GM23338 (cell line): ENCODE data around the gene SIRT3. TPM values are rescaled to one million over a fixed set of nuclear protein-coding genes. Genes with fewer than 3 reads are reported as not detected.
A peak's percentile ranks its signal among the peaks of the same experiment; 100 is the strongest.

Experiments
- ATAC-seq: fragments of 200-7000 bp; cut with Tn5 transposase; 3 replicates; pipeline ENCODE4 v1.9.1; 2020
- DNase-seq: peaks from one replicate; pipeline ENCODE4 v3.0.0-alpha.2; 2015; ENCODE audit warnings: low spot score
- H2AFZ ChIP-seq: fragments of 200-600 bp; sonication (generic); 2 replicates; pipeline ENCODE4 v1.8.0; 2016; ENCODE audit warnings: antibody characterized with exemption, mild to moderate bottlenecking, moderate library complexity
- H3F3A ChIP-seq: fragments of 200-600 bp; sonication (generic); replicated peaks from 2 replicates; pipeline ENCODE4 v1.8.0; 2017; ENCODE audit warnings: antibody characterized with exemption, mixed run types, low read depth
- H3K27ac ChIP-seq: fragments of 200-600 bp; sonication (generic); 2 replicates; pipeline ENCODE4 v1.6.1; 2016; ENCODE audit warnings: low read depth
- H3K27me3 ChIP-seq: fragments of 200-600 bp; sonication (generic); 2 replicates; pipeline ENCODE4 v1.8.0; 2016; ENCODE audit warnings: mild to moderate bottlenecking, mixed run types, moderate library complexity; ENCODE audit not compliant: insufficient read depth
- H3K36me3 ChIP-seq: fragments of 200-600 bp; sonication (generic); 2 replicates; pipeline ENCODE4 v1.8.0; 2016; ENCODE audit warnings: mild to moderate bottlenecking; ENCODE audit not compliant: insufficient read depth
- H3K4me1 ChIP-seq: fragments of 200-600 bp; sonication (generic); 2 replicates; pipeline ENCODE4 v1.8.0; 2016; ENCODE audit warnings: mild to moderate bottlenecking, moderate library complexity; ENCODE audit not compliant: insufficient read depth
- H3K4me2 ChIP-seq: fragments of 200-600 bp; sonication (generic); 2 replicates; pipeline ENCODE4 v1.7.1; 2017; ENCODE audit warnings: mixed run types
- H3K4me3 ChIP-seq: fragments of 200-600 bp; sonication (generic); 2 replicates; pipeline ENCODE4 v1.6.1; 2016; ENCODE audit warnings: mixed run types
- H3K79me2 ChIP-seq: fragments of 200-600 bp; sonication (generic); replicated peaks from 2 replicates; pipeline ENCODE4 v1.8.0; 2017; ENCODE audit warnings: mild to moderate bottlenecking; ENCODE audit not compliant: insufficient read depth
- H3K9me2 ChIP-seq: fragments of 200-600 bp; sonication (generic); 2 replicates; pipeline ENCODE4 v1.8.0; 2017; ENCODE audit not compliant: insufficient read depth
- H4K20me1 ChIP-seq: fragments of 200-600 bp; sonication (generic); replicated peaks from 2 replicates; pipeline ENCODE4 v1.8.0; 2017; ENCODE audit warnings: mild to moderate bottlenecking; ENCODE audit not compliant: insufficient read depth
- H3K27ac Mint-ChIP-seq: 2 replicates; pipeline ENCODE4 v1.8.0; 2020; ENCODE audit warnings: inconsistent platforms, mild to moderate bottlenecking, moderate library complexity, mixed read lengths
- H3K27me3 Mint-ChIP-seq: 3 replicates; pipeline ENCODE4 v1.8.0; 2022; ENCODE audit warnings: low read depth, mild to moderate bottlenecking, moderate library complexity, mixed read lengths, inconsistent platforms; ENCODE audit not compliant: insufficient read depth, poor library complexity
- H3K36me3 Mint-ChIP-seq: 3 replicates; pipeline ENCODE4 v1.8.0; 2021; ENCODE audit warnings: low read depth, mild to moderate bottlenecking, inconsistent platforms, moderate library complexity, mixed read lengths
- H3K4me1 Mint-ChIP-seq: 3 replicates; pipeline ENCODE4 v1.8.0; 2020; ENCODE audit warnings: mild to moderate bottlenecking, inconsistent platforms, mixed read lengths
- H3K4me3 Mint-ChIP-seq: 3 replicates; pipeline ENCODE4 v1.8.0; 2021; ENCODE audit warnings: moderate library complexity, mild to moderate bottlenecking, inconsistent platforms, mixed read lengths
- H3K9me3 Mint-ChIP-seq: 3 replicates; pipeline ENCODE4 v1.8.0; 2020; ENCODE audit warnings: moderate library complexity, mild to moderate bottlenecking, inconsistent platforms, mixed read lengths
- CREB1 ChIP-seq: fragments of 250-450 bp; sonication (Bioruptor Pico); IDR thresholded peaks from 2 replicates; pipeline ENCODE4 v1.5.0; 2020; ENCODE audit warnings: low read depth, mild to moderate bottlenecking, moderate library complexity
- EZH2 ChIP-seq: fragments of 200-600 bp; sonication (generic); IDR thresholded peaks from one replicate; pipeline ENCODE4 v1.8.0; 2017; ENCODE audit warnings: antibody characterized with exemption, mild to moderate bottlenecking, low read depth; ENCODE audit not compliant: unreplicated experiment
- EZH2phosphoT487 ChIP-seq: fragments of 200-600 bp; sonication (generic); IDR thresholded peaks from one replicate; pipeline ENCODE4 v1.8.1; 2018; ENCODE audit warnings: antibody characterized with exemption; ENCODE audit not compliant: unreplicated experiment
- JUNB ChIP-seq: IDR thresholded peaks from one replicate; pipeline ENCODE4 v1.6.1; 2016; ENCODE audit warnings: antibody characterized with exemption; ENCODE audit not compliant: unreplicated experiment
- NANOG ChIP-seq: IDR thresholded peaks from 2 replicates; pipeline ENCODE4 v1.6.1; 2016; ENCODE audit warnings: antibody characterized with exemption, borderline replicate concordance
- POLR2AphosphoS5 ChIP-seq: IDR thresholded peaks from 2 replicates; pipeline ENCODE4 v1.6.1; 2016; ENCODE audit warnings: antibody characterized with exemption, low read depth
- STAT1 ChIP-seq: IDR thresholded peaks from one replicate; pipeline ENCODE4 v1.6.1; 2016; ENCODE audit warnings: antibody characterized with exemption; ENCODE audit not compliant: unreplicated experiment
- ZNF114 ChIP-seq: fragments of 250-450 bp; sonication (Bioruptor Pico); IDR thresholded peaks from 2 replicates; pipeline ENCODE4 v1.5.0; 2020; ENCODE audit warnings: mild to moderate bottlenecking, moderate library complexity
- ZNF331 ChIP-seq: fragments of 250-450 bp; sonication (Bioruptor Pico); IDR thresholded peaks from 2 replicates; pipeline ENCODE4 v1.5.0; 2020; ENCODE audit warnings: low read depth, mild to moderate bottlenecking, moderate library complexity
- polyA plus RNA-seq: library from polyadenylated mRNA; unstranded; fragments of >200 nt; fragmentation: Nextera tagmentation; extraction: Ambion mirVana; gene quantifications from 2 replicates; pipeline ENCODE4 v1.2.1, GENCODE V29; 2016
- total RNA-seq: library from RNA; depleted of rRNA; stranded (reverse); fragments of >200 nt; shearing (Covaris generic); gene quantifications from 2 replicates; pipeline ENCODE4 v1.2.3, GENCODE V29; 2014
- TF ChIP-seq, protein P1 (sequence below): IDR thresholded peaks from 2 replicates; pipeline ENCODE4 v1.6.1; 2016; ENCODE audit warnings: antibody characterized with exemption
- TF ChIP-seq, protein P2 (sequence below): fragments of 250-450 bp; sonication (Bioruptor Pico); IDR thresholded peaks from 2 replicates; pipeline ENCODE4 v1.5.0; 2020; ENCODE audit warnings: mild to moderate bottlenecking, moderate library complexity
- TF ChIP-seq, protein P3 (sequence below): IDR thresholded peaks from one replicate; pipeline ENCODE4 v1.6.1; 2018; ENCODE audit warnings: antibody characterized with exemption; ENCODE audit not compliant: unreplicated experiment
- TF ChIP-seq, protein P4 (sequence below), 2 experiments: fragments of 200-600 bp in 1 of 2; sonication (generic) in 1 of 2; conservative IDR thresholded peaks; 2 replicates each; pipeline versions ENCODE4 v1.5.1 to v1.6.1; 2016 to 2017; ENCODE audit warnings: antibody characterized with exemption in 2 of 2, low read depth in 2 of 2, mild to moderate bottlenecking in 2 of 2, moderate library complexity in 1 of 2

Gene SIRT3
- total and polyA plus RNA-seq, 2 experiments from 2014 or later = 7.0 to 11.4 TPM

DNA sequence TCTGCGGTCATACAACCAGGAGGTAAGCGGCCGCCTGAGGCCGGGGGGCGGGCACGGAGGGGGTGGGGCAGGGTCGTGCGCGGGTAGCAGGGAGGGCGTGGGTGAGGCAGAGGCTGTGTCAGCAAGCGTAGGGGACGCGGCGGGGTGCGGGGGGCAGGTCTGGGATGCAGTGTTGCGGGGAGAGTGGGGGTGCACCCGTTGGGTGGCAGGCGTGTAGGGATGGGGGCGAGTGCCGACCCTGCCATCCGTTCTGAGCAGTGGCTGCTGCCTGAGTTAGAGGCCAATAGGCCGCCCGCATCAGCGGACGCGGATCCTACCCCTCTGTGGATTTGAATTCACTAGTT, 27.3 kb downstream of the SIRT3 start:
- no peak overlapping the region for H2AFZ ChIP-seq
- peaks cover 4% of the 10 kb centered on the region for H4K20me1 ChIP-seq
- peak overlapping the region; percentile 100 for H3K4me2 ChIP-seq
- no peak overlapping the region for H3K27ac ChIP-seq
- H3K4me3 Mint-ChIP-seq = peak overlapping the region; percentile 99
- H3K36me3 Mint-ChIP-seq = peaks cover 58% of the 10 kb centered on the region
- H3K4me3 ChIP-seq = peak overlapping the region; percentile 96
- peaks cover 5% of the 10 kb centered on the region for H3K36me3 ChIP-seq
- TF ChIP-seq CREB1 (CRISPR knock-in tag) = no peak
- TF ChIP-seq, protein P1, sequence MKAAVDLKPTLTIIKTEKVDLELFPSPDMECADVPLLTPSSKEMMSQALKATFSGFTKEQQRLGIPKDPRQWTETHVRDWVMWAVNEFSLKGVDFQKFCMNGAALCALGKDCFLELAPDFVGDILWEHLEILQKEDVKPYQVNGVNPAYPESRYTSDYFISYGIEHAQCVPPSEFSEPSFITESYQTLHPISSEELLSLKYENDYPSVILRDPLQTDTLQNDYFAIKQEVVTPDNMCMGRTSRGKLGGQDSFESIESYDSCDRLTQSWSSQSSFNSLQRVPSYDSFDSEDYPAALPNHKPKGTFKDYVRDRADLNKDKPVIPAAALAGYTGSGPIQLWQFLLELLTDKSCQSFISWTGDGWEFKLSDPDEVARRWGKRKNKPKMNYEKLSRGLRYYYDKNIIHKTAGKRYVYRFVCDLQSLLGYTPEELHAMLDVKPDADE = no peak
- TF ChIP-seq EZH2 = no peak
- no peak for TF ChIP-seq POLR2AphosphoS5
- TF ChIP-seq ZNF114 (CRISPR knock-in tag) = no peak
- TF ChIP-seq, protein P2, sequence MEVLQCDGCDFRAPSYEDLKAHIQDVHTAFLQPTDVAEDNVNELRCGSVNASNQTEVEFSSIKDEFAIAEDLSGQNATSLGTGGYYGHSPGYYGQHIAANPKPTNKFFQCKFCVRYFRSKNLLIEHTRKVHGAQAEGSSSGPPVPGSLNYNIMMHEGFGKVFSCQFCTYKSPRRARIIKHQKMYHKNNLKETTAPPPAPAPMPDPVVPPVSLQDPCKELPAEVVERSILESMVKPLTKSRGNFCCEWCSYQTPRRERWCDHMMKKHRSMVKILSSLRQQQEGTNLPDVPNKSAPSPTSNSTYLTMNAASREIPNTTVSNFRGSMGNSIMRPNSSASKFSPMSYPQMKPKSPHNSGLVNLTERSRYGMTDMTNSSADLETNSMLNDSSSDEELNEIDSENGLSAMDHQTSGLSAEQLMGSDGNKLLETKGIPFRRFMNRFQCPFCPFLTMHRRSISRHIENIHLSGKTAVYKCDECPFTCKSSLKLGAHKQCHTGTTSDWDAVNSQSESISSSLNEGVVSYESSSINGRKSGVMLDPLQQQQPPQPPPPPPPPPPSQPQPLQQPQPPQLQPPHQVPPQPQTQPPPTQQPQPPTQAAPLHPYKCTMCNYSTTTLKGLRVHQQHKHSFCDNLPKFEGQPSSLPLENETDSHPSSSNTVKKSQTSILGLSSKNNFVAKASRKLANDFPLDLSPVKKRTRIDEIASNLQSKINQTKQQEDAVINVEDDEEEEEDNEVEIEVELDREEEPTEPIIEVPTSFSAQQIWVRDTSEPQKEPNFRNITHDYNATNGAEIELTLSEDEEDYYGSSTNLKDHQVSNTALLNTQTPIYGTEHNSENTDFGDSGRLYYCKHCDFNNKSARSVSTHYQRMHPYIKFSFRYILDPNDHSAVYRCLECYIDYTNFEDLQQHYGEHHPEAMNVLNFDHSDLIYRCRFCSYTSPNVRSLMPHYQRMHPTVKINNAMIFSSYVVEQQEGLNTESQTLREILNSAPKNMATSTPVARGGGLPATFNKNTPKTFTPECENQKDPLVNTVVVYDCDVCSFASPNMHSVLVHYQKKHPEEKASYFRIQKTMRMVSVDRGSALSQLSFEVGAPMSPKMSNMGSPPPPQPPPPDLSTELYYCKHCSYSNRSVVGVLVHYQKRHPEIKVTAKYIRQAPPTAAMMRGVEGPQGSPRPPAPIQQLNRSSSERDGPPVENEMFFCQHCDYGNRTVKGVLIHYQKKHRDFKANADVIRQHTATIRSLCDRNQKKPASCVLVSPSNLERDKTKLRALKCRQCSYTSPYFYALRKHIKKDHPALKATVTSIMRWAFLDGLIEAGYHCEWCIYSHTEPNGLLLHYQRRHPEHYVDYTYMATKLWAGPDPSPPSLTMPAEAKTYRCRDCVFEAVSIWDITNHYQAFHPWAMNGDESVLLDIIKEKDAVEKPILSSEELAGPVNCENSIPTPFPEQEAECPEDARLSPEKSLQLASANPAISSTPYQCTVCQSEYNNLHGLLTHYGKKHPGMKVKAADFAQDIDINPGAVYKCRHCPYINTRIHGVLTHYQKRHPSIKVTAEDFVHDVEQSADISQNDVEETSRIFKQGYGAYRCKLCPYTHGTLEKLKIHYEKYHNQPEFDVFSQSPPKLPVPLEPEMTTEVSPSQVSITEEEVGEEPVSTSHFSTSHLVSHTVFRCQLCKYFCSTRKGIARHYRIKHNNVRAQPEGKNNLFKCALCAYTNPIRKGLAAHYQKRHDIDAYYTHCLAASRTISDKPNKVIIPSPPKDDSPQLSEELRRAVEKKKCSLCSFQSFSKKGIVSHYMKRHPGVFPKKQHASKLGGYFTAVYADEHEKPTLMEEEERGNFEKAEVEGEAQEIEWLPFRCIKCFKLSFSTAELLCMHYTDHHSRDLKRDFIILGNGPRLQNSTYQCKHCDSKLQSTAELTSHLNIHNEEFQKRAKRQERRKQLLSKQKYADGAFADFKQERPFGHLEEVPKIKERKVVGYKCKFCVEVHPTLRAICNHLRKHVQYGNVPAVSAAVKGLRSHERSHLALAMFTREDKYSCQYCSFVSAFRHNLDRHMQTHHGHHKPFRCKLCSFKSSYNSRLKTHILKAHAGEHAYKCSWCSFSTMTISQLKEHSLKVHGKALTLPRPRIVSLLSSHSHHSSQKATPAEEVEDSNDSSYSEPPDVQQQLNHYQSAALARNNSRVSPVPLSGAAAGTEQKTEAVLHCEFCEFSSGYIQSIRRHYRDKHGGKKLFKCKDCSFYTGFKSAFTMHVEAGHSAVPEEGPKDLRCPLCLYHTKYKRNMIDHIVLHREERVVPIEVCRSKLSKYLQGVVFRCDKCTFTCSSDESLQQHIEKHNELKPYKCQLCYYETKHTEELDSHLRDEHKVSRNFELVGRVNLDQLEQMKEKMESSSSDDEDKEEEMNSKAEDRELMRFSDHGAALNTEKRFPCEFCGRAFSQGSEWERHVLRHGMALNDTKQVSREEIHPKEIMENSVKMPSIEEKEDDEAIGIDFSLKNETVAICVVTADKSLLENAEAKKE (CRISPR knock-in tag) = no peak
- no peak for TF ChIP-seq EZH2phosphoT487
- TF ChIP-seq NANOG = no peak
- TF ChIP-seq, protein P3, sequence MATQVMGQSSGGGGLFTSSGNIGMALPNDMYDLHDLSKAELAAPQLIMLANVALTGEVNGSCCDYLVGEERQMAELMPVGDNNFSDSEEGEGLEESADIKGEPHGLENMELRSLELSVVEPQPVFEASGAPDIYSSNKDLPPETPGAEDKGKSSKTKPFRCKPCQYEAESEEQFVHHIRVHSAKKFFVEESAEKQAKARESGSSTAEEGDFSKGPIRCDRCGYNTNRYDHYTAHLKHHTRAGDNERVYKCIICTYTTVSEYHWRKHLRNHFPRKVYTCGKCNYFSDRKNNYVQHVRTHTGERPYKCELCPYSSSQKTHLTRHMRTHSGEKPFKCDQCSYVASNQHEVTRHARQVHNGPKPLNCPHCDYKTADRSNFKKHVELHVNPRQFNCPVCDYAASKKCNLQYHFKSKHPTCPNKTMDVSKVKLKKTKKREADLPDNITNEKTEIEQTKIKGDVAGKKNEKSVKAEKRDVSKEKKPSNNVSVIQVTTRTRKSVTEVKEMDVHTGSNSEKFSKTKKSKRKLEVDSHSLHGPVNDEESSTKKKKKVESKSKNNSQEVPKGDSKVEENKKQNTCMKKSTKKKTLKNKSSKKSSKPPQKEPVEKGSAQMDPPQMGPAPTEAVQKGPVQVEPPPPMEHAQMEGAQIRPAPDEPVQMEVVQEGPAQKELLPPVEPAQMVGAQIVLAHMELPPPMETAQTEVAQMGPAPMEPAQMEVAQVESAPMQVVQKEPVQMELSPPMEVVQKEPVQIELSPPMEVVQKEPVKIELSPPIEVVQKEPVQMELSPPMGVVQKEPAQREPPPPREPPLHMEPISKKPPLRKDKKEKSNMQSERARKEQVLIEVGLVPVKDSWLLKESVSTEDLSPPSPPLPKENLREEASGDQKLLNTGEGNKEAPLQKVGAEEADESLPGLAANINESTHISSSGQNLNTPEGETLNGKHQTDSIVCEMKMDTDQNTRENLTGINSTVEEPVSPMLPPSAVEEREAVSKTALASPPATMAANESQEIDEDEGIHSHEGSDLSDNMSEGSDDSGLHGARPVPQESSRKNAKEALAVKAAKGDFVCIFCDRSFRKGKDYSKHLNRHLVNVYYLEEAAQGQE = no peak
- TF ChIP-seq, protein P4, sequence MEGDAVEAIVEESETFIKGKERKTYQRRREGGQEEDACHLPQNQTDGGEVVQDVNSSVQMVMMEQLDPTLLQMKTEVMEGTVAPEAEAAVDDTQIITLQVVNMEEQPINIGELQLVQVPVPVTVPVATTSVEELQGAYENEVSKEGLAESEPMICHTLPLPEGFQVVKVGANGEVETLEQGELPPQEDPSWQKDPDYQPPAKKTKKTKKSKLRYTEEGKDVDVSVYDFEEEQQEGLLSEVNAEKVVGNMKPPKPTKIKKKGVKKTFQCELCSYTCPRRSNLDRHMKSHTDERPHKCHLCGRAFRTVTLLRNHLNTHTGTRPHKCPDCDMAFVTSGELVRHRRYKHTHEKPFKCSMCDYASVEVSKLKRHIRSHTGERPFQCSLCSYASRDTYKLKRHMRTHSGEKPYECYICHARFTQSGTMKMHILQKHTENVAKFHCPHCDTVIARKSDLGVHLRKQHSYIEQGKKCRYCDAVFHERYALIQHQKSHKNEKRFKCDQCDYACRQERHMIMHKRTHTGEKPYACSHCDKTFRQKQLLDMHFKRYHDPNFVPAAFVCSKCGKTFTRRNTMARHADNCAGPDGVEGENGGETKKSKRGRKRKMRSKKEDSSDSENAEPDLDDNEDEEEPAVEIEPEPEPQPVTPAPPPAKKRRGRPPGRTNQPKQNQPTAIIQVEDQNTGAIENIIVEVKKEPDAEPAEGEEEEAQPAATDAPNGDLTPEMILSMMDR (conservative IDR thresholded peaks at IDR 0.05; ENCODE audit: low read depth in 2 of 2) = no peak
- TF ChIP-seq JUNB = no peak
- TF ChIP-seq ZNF331 = no peak
- no peak for TF ChIP-seq STAT1
- ATAC-seq (peak; percentile 2), DNase-seq (no peak)
- peaks cover 12% of the 10 kb centered on the region; the same call in 1 of the 2 replicates for H3K4me1 ChIP-seq
- H3K79me2 ChIP-seq = peaks cover 27% of the 10 kb centered on the region
- peaks cover 15% of the 10 kb centered on the region for H3K27me3 Mint-ChIP-seq
- no peak overlapping the region for H3K27ac Mint-ChIP-seq
- H3K9me3 Mint-ChIP-seq = no peaks in the 10 kb centered on the region; the same call in 2 of the 3 replicates
- H3K27me3 ChIP-seq = no peaks in the 10 kb centered on the region
- H3F3A ChIP-seq = peaks cover 13% of the 10 kb centered on the region
- H3K9me2 ChIP-seq = no peaks in the 10 kb centered on the region
- H3K4me1 Mint-ChIP-seq = peaks cover 8% of the 10 kb centered on the region; the same call in 2 of the 3 replicates
